HG03108 (cell line): Measurements from ENCODE around the gene MT1G.
"Not testable (repeated sequence)": the region's sequence is repeated elsewhere in the genome, so short reads cannot be mapped to it uniquely, and the experiment has no call there.

Experiments used
- ATAC-seq: cut with Tn5 transposase; IDR thresholded peaks from one replicate; pipeline ENCODE4 v1.9.1; 2021; ENCODE audit warnings: moderate library complexity; ENCODE audit not compliant: unreplicated experiment

The MT1G gene

GRCh38 chr16:56621665-56622445 lies 46.0 kb downstream of the MT1G start:
- not testable (repeated sequence) for ATAC-seq

DNA sequence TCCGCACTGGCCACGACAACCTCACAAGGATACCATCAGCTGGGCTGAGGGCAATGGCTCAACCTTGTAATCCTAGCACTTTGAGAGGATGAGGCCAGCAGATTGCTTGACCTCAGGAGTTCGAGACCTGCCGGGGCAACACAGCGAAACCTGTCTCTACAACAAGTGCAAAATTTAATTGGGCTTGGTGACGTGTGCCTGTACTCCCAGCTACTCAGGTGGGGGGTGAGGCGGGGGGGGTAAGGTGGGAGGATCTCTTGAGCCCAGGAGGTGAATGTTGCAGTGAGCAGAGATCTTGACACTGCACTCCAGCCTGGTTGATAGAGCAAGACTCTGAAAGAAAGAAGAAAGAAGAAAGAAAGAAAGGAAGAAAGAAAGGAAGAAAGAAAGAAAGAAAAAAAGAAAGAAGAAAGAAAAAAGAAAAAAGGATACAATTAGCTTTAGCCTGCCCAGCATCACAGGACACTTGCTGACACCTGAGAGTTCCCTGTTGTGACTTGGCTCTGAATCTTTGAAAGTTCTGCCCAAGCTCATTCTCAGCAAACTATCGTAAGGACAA lies 47.4 kb downstream of the MT1G start:
- no peak for ATAC-seq

GRCh38 chr16:56618138-56618537 lies 49.7 kb downstream of the MT1G start:
- ATAC-seq: no peak

- no peak for ATAC-seq
Measured at GRCh38 chr16:56617212-56618085, 50.4 kb downstream of the MT1G start.
